Upper lobe of left lung (tissue), 4 donors: ENCODE data around the gene RABEP1.

Experiments used
- EP300 ChIP-seq, 4 donors: sonication (generic); formaldehyde crosslinking; IDR thresholded peaks; one replicate each; pipeline ENCODE4 v1.5.1; 2017; ENCODE audit warnings: antibody characterized with exemption in 4 of 4, control low read depth in 2 of 4
- POLR2A ChIP-seq, 4 donors: fragments of 450-650 bp; IDR thresholded peaks; one replicate each; pipeline ENCODE4 v1.5.1; 2016 to 2017; ENCODE audit warnings: antibody characterized with exemption in 4 of 4, mild to moderate bottlenecking in 2 of 4
- POLR2AphosphoS5 ChIP-seq, 2 donors: sonication (generic); formaldehyde crosslinking; IDR thresholded peaks; one replicate each; pipeline ENCODE4 v1.5.1; 2017; ENCODE audit warnings: antibody characterized with exemption in 2 of 2
- TF ChIP-seq, protein P1 (sequence below), 6 experiments: fragments of 450-650 bp in 4 of 6; fragments of 200-600 bp in 2 of 6; sonication (generic) in 2 of 6; IDR thresholded peaks; one replicate each; pipeline ENCODE4 v1.5.1; 2016 to 2019; ENCODE audit warnings: antibody characterized with exemption in 6 of 6

DNA sequence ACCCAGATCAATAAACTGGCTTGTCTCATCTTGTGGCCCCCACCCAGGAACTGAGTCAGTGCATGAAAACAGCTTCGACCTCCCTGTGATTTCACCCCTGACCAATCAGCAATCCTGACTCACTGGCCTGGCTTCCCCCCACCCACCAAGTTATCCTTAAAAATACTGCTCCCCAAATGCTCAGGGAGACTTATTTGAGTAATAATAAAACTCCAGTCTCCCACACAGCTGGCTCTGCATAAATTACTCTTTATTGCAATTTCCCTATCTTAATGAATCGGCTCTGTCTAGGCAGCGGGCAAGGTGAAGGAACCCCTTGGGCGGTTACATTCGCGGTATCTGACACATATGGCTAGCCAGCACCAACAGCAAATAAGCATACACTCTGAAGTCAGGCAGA lies 9.8 kb upstream of the RABEP1 start:
- no peak for TF ChIP-seq POLR2A (IDR thresholded peaks at IDR 0.05)
- TF ChIP-seq, protein P1, sequence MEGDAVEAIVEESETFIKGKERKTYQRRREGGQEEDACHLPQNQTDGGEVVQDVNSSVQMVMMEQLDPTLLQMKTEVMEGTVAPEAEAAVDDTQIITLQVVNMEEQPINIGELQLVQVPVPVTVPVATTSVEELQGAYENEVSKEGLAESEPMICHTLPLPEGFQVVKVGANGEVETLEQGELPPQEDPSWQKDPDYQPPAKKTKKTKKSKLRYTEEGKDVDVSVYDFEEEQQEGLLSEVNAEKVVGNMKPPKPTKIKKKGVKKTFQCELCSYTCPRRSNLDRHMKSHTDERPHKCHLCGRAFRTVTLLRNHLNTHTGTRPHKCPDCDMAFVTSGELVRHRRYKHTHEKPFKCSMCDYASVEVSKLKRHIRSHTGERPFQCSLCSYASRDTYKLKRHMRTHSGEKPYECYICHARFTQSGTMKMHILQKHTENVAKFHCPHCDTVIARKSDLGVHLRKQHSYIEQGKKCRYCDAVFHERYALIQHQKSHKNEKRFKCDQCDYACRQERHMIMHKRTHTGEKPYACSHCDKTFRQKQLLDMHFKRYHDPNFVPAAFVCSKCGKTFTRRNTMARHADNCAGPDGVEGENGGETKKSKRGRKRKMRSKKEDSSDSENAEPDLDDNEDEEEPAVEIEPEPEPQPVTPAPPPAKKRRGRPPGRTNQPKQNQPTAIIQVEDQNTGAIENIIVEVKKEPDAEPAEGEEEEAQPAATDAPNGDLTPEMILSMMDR (IDR thresholded peaks at IDR 0.05): no peak
- no peak for TF ChIP-seq EP300 (IDR thresholded peaks at IDR 0.05)
- no peak for TF ChIP-seq POLR2AphosphoS5 (IDR thresholded peaks at IDR 0.05)
